ENCODE data around the gene METRNL. TPM values are rescaled to one million over a fixed set of nuclear protein-coding genes. Genes with fewer than 3 reads are reported as not detected.
"Not testable (repeated sequence)": the region's sequence is repeated elsewhere in the genome, so short reads cannot be mapped to it uniquely, and the experiment has no call there.

METRNL gene, protein sequence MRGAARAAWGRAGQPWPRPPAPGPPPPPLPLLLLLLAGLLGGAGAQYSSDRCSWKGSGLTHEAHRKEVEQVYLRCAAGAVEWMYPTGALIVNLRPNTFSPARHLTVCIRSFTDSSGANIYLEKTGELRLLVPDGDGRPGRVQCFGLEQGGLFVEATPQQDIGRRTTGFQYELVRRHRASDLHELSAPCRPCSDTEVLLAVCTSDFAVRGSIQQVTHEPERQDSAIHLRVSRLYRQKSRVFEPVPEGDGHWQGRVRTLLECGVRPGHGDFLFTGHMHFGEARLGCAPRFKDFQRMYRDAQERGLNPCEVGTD
- 47.1 and 59.9 TPM in 2 replicates for total RNA-seq

- TF ChIP-seq, protein P1, sequence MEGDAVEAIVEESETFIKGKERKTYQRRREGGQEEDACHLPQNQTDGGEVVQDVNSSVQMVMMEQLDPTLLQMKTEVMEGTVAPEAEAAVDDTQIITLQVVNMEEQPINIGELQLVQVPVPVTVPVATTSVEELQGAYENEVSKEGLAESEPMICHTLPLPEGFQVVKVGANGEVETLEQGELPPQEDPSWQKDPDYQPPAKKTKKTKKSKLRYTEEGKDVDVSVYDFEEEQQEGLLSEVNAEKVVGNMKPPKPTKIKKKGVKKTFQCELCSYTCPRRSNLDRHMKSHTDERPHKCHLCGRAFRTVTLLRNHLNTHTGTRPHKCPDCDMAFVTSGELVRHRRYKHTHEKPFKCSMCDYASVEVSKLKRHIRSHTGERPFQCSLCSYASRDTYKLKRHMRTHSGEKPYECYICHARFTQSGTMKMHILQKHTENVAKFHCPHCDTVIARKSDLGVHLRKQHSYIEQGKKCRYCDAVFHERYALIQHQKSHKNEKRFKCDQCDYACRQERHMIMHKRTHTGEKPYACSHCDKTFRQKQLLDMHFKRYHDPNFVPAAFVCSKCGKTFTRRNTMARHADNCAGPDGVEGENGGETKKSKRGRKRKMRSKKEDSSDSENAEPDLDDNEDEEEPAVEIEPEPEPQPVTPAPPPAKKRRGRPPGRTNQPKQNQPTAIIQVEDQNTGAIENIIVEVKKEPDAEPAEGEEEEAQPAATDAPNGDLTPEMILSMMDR (IDR thresholded peaks at IDR 0.05; ENCODE audit: insufficient read depth, low read depth, low read length), result no peak
These were observed at the start of gene METRNL for GRCh38 chr17:83079352-83079747. METRNL (plus strand) TSS chr17:83079609; CDS start chr17:83079816, 207 bp downstream.

GRCh38 chr17:83030432-83030831, 49.0 kb upstream of the METRNL start:
- H3K4me3 ChIP-seq (ENCODE audit: low read depth, low read length), result no peak overlapping the region
- no peak for DNase-seq (ENCODE audit: low read depth)
- TF ChIP-seq, protein P1 (IDR thresholded peaks at IDR 0.05; ENCODE audit: insufficient read depth, low read depth, low read length), result no peak

More at GRCh38 chr17:83079352-83079747, at the start of gene METRNL:
- peak within 1 kb of the TSS; percentile 70 for H3K4me3 ChIP-seq (ENCODE audit: low read depth, low read length)
- DNase-seq (ENCODE audit: low read depth), result peak; percentile 71

- DNase-seq (ENCODE audit: low read depth), result no peak
- H3K4me3 ChIP-seq (ENCODE audit: low read depth, low read length), result no peak overlapping the region
- TF ChIP-seq, protein P1 (IDR thresholded peaks at IDR 0.05; ENCODE audit: insufficient read depth, low read depth, low read length), result no peak
These were observed 48.0 kb upstream of the METRNL start for GRCh38 chr17:83031321-83031945.

GRCh38 chr17:83031946-83032451, 47.4 kb upstream of the METRNL start:
- not testable (repeated sequence) for DNase-seq (ENCODE audit: low read depth); H3K4me3 ChIP-seq (ENCODE audit: low read depth, low read length)

- DNase-seq (ENCODE audit: low read depth), result no peak
- TF ChIP-seq, protein P1 (IDR thresholded peaks at IDR 0.05; ENCODE audit: insufficient read depth, low read depth, low read length), result no peak
These were observed 46.6 kb upstream of the METRNL start for GRCh38 chr17:83032781-83033180.

DNA sequence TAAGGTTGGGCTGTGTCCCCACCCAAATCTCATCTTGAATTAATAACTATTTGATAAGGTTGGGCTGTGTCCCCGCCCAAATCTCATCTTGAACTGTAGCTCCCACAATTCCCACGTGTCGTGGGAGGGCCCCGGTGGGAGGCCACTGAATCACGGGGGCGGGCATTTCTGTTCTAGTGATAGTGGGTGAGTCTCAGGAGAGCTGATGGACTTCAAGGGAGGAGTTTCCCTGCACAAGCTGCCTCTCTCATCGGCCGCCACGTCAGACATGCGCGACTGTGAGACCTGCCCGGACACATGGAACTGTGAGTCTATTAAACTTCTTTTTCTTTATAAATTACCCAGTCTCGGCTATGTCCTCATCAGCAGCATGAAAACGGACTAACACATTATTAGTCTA, 44.9 kb upstream of the METRNL start:
- TF ChIP-seq, protein P1 (IDR thresholded peaks at IDR 0.05; ENCODE audit: insufficient read depth, low read depth, low read length), result no peak
- DNase-seq (ENCODE audit: low read depth), result no peak
- no peak overlapping the region for H3K4me3 ChIP-seq (ENCODE audit: low read depth, low read length)

More at GRCh38 chr17:83032781-83033180, 46.6 kb upstream of the METRNL start:
- no peak overlapping the region for H3K4me3 ChIP-seq (ENCODE audit: low read depth, low read length)

- no peak overlapping the region for H3K4me3 ChIP-seq (ENCODE audit: low read depth, low read length)
- TF ChIP-seq, protein P1 (IDR thresholded peaks at IDR 0.05; ENCODE audit: insufficient read depth, low read depth, low read length), result no peak
- no peak for DNase-seq (ENCODE audit: low read depth)
These were observed 43.7 kb upstream of the METRNL start for GRCh38 chr17:83035722-83036121.
